ENCODE results near the gene ITGA1. TPM values are rescaled to one million over a fixed set of nuclear protein-coding genes. Genes with fewer than 3 reads are reported as not detected.

ITGA1 gene
- polyA plus RNA-seq, 3 donors: 0.33 to 0.89 (median 0.79) TPM

GRCh38 chr5:52807037-52807436 lies 19.3 kb downstream of the ITGA1 start:
- Histone ChIP-seq H3K79me2 (ENCODE audit: insufficient read depth, low read length) (peaks cover 24% of the 10 kb centered on the region), H3K4me2 (replicated peaks; ENCODE audit: extremely low read depth, low read length, poor library complexity, severe bottlenecking) (no peak overlapping the region)
- intact Hi-C loops (cut with micrococcal nuclease): no loop called here

GRCh38 chr5:52807723-52808122 lies 20.0 kb downstream of the ITGA1 start:
- Histone ChIP-seq H3K9ac (ENCODE audit: insufficient read depth, low read length, poor library complexity, severe bottlenecking) (no peak overlapping the region), H3K36me3 (replicated peaks in 1 of 2; ENCODE audit: control insufficient read depth in 1 of 2, insufficient read depth in 2 of 2, low read length in 2 of 2) (no peaks in the 10 kb centered on the region), H2AFZ (ENCODE audit: insufficient read depth, low read depth, low read length, poor library complexity, severe bottlenecking) (no peak overlapping the region), H3K27ac (ENCODE audit: low read depth in 1 of 2, low read length in 2 of 2) (no peak overlapping the region), H3K9me3 (replicated peaks in 1 of 2; ENCODE audit: control insufficient read depth in 1 of 2, insufficient read depth in 1 of 2, low read length in 2 of 2) (no peaks in the 10 kb centered on the region), H4K20me1 (ENCODE audit: insufficient read depth, low read length) (no peaks in the 10 kb centered on the region), H3K27me3 (ENCODE audit: control insufficient read depth in 2 of 2, insufficient read depth in 2 of 2, low read length in 2 of 2) (no peaks in the 10 kb centered on the region), H3K4me2 (replicated peaks; ENCODE audit: extremely low read depth, low read length, poor library complexity, severe bottlenecking) (no peak overlapping the region), H3K4me1 (ENCODE audit: control insufficient read depth in 1 of 2, insufficient read depth in 2 of 2, low read length in 2 of 2) (peaks cover 53 to 74% of the 10 kb centered on the region in 2 donors), H3K4me3 (replicated peaks in 1 of 3; ENCODE audit: low read depth in 2 of 3, low read length in 3 of 3) (no peak overlapping the region), H3K79me2 (ENCODE audit: insufficient read depth, low read length) (peaks cover 17% of the 10 kb centered on the region)
- Mint-ChIP-seq H3K27me3 (ENCODE audit: low read depth in 3 of 3) (no peaks in the 10 kb centered on the region), H3K4me1 (peaks cover 54% of the 10 kb centered on the region), H3K36me3 (peaks cover 3 to 5% of the 10 kb centered on the region in 2 donors), H3K9me3 (peaks cover 0 to 3% (median 0%) of the 10 kb centered on the region in 7 donors), H3K4me3 (no peak overlapping the region), H3K27ac (no peak overlapping the region)
- no peak for DNase-seq
- intact Hi-C loops (cut with micrococcal nuclease): no loop called here
- TF ChIP-seq CTCF (IDR thresholded peaks at IDR 0.05): no peak

More at GRCh38 chr5:52807037-52807436, 19.3 kb downstream of the ITGA1 start:
- no peak overlapping the region for H2AFZ ChIP-seq (ENCODE audit: insufficient read depth, low read depth, low read length, poor library complexity, severe bottlenecking)
- H3K4me1 Mint-ChIP-seq: peaks cover 58% of the 10 kb centered on the region
- H3K4me3 Mint-ChIP-seq: no peak overlapping the region
- no peak overlapping the region for H3K4me3 ChIP-seq (replicated peaks in 1 of 3; ENCODE audit: low read depth in 2 of 3, low read length in 3 of 3)
- H3K27ac Mint-ChIP-seq: no peak overlapping the region
- H3K27me3 Mint-ChIP-seq (ENCODE audit: low read depth in 3 of 3): no peaks in the 10 kb centered on the region
- H3K9ac ChIP-seq (ENCODE audit: insufficient read depth, low read length, poor library complexity, severe bottlenecking): no peak overlapping the region
- TF ChIP-seq CTCF (IDR thresholded peaks at IDR 0.05): no peak
- H3K27ac ChIP-seq (ENCODE audit: low read depth in 1 of 2, low read length in 2 of 2): no peak overlapping the region
- no peaks in the 10 kb centered on the region for H3K27me3 ChIP-seq (ENCODE audit: control insufficient read depth in 2 of 2, insufficient read depth in 2 of 2, low read length in 2 of 2)
- no peaks in the 10 kb centered on the region for H3K9me3 ChIP-seq (replicated peaks in 1 of 2; ENCODE audit: control insufficient read depth in 1 of 2, insufficient read depth in 1 of 2, low read length in 2 of 2)
- peaks cover 0 to 3% (median 0%) of the 10 kb centered on the region in 7 donors for H3K9me3 Mint-ChIP-seq
- no peaks in the 10 kb centered on the region for H4K20me1 ChIP-seq (ENCODE audit: insufficient read depth, low read length)
- peaks cover 54 to 75% of the 10 kb centered on the region in 2 donors for H3K4me1 ChIP-seq (ENCODE audit: control insufficient read depth in 1 of 2, insufficient read depth in 2 of 2, low read length in 2 of 2)
- H3K36me3 ChIP-seq (replicated peaks in 1 of 2; ENCODE audit: control insufficient read depth in 1 of 2, insufficient read depth in 2 of 2, low read length in 2 of 2): no peaks in the 10 kb centered on the region
- DNase-seq: no peak
- H3K36me3 Mint-ChIP-seq: peaks cover 3 to 5% of the 10 kb centered on the region in 2 donors

All from CD14-positive monocyte (primary cell).